GM19467 (cell line): ENCODE results near the gene LYSMD1.

Experiments used
- ATAC-seq: cut with Tn5 transposase; IDR thresholded peaks from one replicate; pipeline ENCODE4 v1.9.1; 2021; ENCODE audit warnings: mild to moderate bottlenecking, moderate library complexity; ENCODE audit not compliant: unreplicated experiment

LYSMD1 gene

GRCh38 chr1:151175863-151176262, 10.2 kb upstream of the LYSMD1 start, which contains the start of gene TMOD4:
TSS of gene TMOD4 (minus strand) at chr1:151175981. CDS start at chr1:151174875, 1,106 bp downstream.
- no peak for ATAC-seq

DNA sequence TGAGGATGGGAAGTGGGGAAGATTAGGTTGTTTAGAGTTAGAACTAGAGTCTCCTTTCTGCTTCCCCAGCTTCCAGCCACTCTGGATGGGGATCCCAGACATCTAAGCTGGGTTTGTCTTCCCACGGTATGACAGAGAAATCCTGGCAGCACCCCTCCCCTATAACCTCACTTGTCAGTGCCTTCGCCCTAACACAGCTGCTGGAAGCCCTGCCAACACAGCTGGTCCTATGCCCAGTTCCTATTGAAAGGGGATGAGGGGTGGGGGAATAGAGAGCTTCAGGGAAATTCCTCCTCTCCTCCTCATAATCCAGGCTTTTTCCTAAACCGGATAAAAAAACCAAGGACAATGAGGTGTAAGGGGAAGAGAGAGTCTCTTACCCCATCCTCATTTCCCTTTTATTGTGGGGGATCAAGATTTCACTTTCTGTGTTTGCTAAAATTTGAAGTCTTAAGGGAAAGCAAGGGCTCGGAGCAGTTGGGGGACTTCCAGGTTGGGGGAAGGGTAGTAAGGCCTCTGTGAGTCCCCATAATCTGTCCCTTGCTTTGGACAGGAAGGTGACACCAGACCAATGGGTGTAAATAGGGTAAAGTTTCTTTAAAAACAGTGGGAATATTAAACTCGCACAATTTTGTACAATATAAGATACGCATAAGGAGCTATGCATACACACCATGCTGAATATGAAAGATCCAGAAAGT, 9.5 kb upstream of the LYSMD1 start:
- no peak for ATAC-seq

- no peak for ATAC-seq
Measured at GRCh38 chr1:151171190-151171589, 5.5 kb upstream of the LYSMD1 start.

- no peak for ATAC-seq
Measured at GRCh38 chr1:151167116-151167515, 1.4 kb upstream of the LYSMD1 start.

GRCh38 chr1:151166505-151166956, 829 bp upstream of the LYSMD1 start:
- ATAC-seq, result no peak

DNA sequence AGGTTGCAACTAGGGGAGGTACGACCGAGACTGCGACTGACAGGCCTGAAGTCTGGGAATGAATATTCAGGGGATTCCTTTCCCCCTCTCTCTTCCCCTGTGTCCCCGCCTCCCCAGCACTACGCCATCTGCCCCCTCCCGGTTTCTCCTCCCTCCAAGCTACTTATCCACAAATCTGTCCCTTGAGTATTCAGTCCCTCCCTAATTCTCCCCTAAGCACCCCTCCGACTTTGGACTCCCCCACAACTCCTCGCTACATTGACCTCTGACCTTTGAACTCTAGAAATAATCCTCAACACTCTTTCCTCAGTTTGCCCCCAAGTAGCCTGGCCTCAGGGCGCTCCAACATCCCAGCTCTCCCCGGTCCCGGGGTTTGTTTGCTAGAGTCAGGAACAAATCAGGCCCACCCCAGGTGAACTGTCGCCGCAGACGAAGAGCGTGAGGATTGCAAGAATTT, 393 bp downstream of the LYSMD1 start:
- no peak for ATAC-seq

GRCh38 chr1:151164732-151165280, 896 bp downstream of the LYSMD1 start:
- ATAC-seq, result no peak

DNA sequence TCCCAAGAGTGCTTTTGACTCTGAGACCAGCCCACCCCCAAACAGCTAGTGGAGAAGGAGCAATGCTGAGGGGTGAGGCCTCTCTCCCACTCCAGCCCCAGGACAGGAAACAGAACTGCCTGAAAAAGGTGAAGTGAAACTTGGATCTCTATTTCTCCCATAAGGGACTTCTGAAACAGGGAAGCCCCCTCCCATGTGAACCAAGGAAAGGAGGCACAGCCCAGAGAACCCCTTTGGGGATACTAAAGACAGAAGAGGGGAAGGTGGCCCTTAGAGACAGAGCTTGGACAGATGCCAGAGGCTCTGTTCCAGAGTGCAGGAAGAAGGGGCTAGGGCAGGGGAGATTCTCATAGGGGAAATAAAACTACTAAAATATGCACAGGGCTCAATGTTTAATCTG, 6.3 kb downstream of the LYSMD1 start:
- no peak for ATAC-seq

DNA sequence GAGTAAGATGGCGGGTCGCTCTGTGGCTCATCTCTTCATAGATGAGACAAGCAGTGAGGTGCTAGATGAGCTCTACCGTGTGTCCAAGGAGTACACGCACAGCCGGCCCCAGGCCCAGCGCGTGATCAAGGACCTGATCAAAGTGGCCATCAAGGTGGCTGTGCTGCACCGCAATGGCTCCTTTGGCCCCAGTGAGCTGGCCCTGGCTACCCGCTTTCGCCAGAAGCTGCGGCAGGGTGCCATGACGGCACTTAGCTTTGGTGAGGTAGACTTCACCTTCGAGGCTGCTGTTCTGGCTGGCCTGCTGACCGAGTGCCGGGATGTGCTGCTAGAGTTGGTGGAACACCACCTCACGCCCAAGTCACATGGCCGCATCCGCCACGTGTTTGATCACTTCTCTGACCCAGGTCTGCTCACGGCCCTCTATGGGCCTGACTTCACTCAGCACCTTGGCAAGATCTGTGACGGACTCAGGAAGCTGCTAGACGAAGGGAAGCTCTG, 6.9 kb downstream of the LYSMD1 start:
- no peak for ATAC-seq

GRCh38 chr1:151158326-151158725, 7.4 kb downstream of the LYSMD1 start:
- ATAC-seq, result no peak

DNA sequence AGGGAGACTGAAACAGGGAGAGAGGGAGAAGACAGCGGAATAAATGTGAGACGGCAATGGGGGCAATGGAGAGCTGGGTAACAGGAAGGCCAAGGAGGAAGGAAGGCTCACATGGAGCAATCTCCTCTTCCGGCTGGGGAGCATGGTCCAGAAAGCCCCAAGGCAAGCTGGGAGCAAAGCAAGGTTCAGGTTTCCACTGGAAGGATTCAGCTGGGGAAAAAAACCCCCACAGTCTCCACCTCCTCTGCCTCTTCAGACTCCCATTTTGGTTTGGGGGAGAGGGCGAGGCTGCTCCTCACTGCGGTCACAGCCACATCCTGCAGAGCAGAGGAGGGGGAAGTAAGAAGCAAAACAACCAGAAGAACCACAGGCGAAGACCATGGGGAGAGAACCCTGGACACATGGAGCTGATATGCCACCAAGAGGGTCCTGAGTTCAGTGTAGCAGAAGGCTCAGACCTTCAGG, 8.6 kb downstream of the LYSMD1 start:
- no peak for ATAC-seq

GRCh38 chr1:151156515-151156819, 9.2 kb downstream of the LYSMD1 start, which contains the start of gene TNFAIP8L2:
TSS of gene TNFAIP8L2 (plus strand) at chr1:151156649. CDS start at chr1:151158698, 2,049 bp downstream.
- ATAC-seq, result peak; percentile 47

DNA sequence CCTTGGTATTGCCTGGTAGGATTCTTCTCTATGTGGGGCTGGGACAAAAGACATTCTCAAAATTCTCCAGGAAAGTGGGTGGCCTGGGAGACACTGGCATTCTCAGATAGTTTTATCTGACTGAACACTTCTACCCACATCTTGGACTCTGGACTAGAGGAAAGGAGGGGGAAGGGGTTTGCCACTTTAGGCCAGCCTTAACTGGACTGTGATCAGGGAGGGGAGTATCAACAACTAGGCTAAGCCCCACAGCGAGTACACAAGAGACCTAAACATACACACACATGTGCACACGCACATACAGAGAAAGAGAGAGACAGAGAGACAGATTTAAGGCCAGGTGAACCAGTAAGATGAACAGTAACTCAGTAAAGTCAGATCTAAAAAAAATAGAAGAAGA, 18.0 kb downstream of the LYSMD1 start:
- ATAC-seq, result no peak

DNA sequence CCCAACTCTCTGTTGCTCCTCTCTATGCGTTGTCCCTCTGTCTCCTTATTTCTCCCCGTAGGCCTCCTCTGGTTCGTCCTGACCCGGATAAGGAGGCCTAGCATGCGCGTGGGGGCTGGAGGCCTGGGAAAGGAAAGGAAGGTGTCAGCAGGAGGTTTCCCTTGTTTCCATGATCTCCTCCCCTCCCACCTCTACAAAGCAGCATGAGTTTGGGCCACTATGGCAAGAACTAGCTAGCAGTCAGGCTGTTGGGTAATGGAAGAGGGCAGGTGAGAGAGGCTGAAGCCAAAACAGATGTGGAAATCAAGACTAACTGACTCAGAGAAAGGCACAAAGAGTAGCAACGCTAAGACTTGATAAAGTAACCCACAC, 18.6 kb downstream of the LYSMD1 start:
- no peak for ATAC-seq

GRCh38 chr1:151146412-151147131, 19.1 kb downstream of the LYSMD1 start, which contains the start of gene SEMA6C:
TSS of gene SEMA6C (minus strand) at chr1:151146631. CDS start at chr1:151142621, 4,010 bp downstream.
- peak; percentile 96 for ATAC-seq

DNA sequence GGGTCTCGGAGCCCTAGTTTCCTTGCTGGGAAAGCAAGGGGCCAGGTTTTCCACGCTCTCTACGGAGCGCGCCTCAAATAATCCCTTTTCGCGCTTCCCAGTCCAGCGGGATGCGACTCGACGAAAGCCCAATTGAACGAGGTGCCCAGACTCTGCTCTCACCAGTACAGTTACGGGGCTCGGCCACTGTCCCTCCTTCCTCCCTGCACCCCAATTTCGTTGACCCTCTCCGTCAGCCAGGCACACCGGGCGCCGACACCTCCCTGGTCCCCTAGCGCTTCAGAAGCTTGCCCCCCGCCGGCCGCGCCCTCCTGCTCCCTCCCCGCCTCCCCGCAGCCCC, 19.7 kb downstream of the LYSMD1 start:
- no peak for ATAC-seq

DNA sequence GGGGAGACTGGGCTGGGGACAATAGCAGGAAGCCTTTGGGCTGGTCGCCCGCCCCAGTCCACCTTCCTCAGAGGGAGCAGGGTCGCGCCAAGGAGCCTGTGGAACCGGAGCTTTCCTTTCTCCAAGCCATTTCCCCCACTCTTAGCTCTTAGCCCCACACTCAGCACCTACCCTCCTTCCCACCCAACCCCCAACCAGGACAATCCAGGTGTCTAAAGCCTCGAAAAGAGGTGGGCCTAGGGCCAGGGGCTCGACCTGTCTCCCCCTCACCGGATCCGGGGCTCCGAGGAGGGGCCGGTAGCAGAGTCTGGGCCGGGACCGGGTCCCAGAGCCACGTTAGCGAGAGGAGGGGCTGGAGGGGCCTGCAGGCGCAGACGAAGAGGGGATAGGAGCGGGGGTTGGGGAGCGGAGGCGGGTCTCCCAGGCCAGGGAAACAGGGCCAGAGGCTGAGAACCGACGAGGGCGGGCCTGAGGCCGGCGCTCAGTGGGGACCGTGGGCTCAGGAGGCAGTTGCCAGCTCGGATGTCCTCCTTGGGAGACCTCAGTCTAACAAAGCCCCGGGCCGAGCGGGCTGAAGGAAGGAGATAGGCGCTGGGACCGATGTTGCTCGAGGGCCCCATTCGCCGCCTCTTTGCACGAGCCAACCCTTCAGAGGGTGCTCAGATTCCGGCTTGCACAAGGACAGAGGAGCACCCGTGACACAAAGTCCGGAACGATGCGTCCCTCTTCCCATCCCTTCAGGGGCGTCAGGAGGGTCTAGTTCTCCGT, 20.2 kb downstream of the LYSMD1 start:
- ATAC-seq, result no peak

DNA sequence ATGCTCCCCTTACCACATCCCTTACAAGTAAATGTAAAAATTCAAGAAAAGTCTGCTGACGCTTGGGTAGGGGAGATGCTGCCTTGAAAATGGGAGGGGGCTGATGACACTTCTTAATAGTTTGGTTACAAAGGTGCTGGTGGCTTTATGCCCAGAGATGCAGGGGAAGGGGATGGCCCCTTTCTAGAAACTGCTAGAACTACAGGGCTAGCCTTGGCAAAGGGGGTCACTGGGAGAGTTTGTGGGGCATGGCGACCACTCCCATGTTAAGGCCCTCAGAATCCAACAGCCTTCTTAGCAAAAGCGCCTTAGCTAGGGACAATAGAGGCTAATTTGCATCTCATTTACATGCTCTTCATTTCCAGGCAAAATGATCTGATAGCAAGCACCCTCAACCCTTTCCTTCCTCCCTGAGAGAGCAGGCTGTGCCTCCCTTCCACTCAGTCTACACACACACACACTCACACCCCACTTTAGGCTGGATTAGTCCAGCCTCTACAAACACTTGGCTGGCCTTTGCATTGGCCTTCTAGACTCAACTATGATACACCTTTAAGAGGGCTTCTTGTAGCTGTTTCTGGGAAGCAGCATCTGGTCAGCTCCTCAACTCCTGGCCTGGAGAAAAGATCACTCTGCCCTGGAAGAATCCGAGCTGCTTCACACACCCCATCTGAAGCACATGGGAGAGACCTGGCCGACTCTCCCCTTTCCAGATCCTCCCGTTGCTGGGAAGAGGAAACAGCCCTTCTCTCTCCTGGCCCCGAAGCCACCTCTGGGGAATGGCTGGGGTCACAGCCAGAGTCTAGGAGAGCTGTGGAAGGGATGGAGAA, 21.0 kb downstream of the LYSMD1 start:
- ATAC-seq, result no peak

- no peak for ATAC-seq
Measured at GRCh38 chr1:151143986-151144385, 21.7 kb downstream of the LYSMD1 start.

GRCh38 chr1:151143057-151143435, 22.7 kb downstream of the LYSMD1 start:
- no peak for ATAC-seq
